Measurements from ENCODE around the gene MYPN.

DNA sequence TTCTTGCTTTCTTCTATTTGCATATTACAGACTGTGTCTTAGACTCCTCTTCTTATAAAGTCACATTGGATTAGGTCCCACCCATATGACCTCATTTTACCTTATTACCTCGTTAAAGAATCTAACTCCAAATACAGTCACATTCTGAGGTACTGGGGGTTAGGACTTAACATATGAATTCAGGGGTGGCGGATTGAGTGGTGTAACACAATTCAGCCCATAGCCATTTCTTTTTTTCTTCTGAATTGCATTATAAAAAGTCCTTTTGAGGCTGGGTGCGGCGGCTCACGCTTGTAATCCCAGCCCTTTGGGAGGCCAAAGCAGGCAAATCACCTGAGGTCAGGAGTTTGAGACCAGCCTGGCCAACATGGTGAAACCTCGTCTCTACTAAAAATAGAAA lies 27.4 kb upstream of the MYPN start:
- no peak for TF ChIP-seq POLR2A (IDR thresholded peaks at IDR 0.05; ENCODE audit: low read length)
- no peak for TF ChIP-seq GATA1 (IDR thresholded peaks at IDR 0.05; ENCODE audit: low read depth, low read length)

Data from erythroblast (primary cell).